Bronchial epithelial cell (primary cell): ENCODE measurements around the gene WDR4. TPM values are rescaled to one million over a fixed set of nuclear protein-coding genes. Genes with fewer than 3 reads are reported as not detected.
A peak's percentile ranks its signal among the peaks of the same experiment; 100 is the strongest.

Experiments used
- DNase-seq: peaks from one replicate; pipeline ENCODE4 v3.0.0-alpha.2; 2010; ENCODE audit warnings: low read depth
- FAIRE-seq: peaks from 2 replicates; lab custom pipeline; 2011; peaks lifted over from hg19 to GRCh38; lab: Jason Lieb, UNC
- H3K27me3 ChIP-seq: 2 replicates; pipeline ENCODE4 v1.5.1; 2011; ENCODE audit warnings: low read length; ENCODE audit not compliant: control insufficient read depth, insufficient read depth
- H3K36me3 ChIP-seq: 2 replicates; pipeline ENCODE4 v1.5.1; 2011; ENCODE audit warnings: low read length; ENCODE audit not compliant: control insufficient read depth, insufficient read depth
- H3K4me3 ChIP-seq: 2 replicates; pipeline ENCODE4 v1.5.1; 2011; ENCODE audit warnings: mild to moderate bottlenecking, low read depth, low read length, control low read depth
- CTCF ChIP-seq: IDR thresholded peaks from 2 replicates; pipeline ENCODE4 v1.5.1; 2011; ENCODE audit warnings: mild to moderate bottlenecking, moderate library complexity, low read length, control low read depth, inconsistent platforms; ENCODE audit not compliant: insufficient read depth, severe bottlenecking
- total RNA-seq: library from RNA; depleted of rRNA; stranded (reverse); fragments of >200 nt; gene quantifications from 2 replicates; pipeline ENCODE4 v1.2.1, GENCODE V29; 2014

WDR4 gene
- total RNA-seq, 1 donor from 2014 or later = 28.4 TPM

- H3K4me3 ChIP-seq = no peak overlapping the region
- H3K27me3 ChIP-seq = no peaks in the 10 kb centered on the region
- TF ChIP-seq CTCF = no peak
- DNase-seq (no peak), FAIRE-seq (no peak)
- peaks cover 18% of the 10 kb centered on the region for H3K36me3 ChIP-seq
Measured at GRCh38 chr21:42905195-42905594, 25.9 kb upstream of the WDR4 start.

GRCh38 chr21:42903817-42904216, 24.5 kb upstream of the WDR4 start:
- Histone ChIP-seq H3K27me3 (no peaks in the 10 kb centered on the region), H3K36me3 (peaks cover 19% of the 10 kb centered on the region)
- no peak for FAIRE-seq

GRCh38 chr21:42900446-42900845, 21.1 kb upstream of the WDR4 start:
- FAIRE-seq = no peak

More at GRCh38 chr21:42903817-42904216, 24.5 kb upstream of the WDR4 start:
- DNase-seq = no peak
- TF ChIP-seq CTCF = no peak
- H3K4me3 ChIP-seq = no peak overlapping the region

DNA sequence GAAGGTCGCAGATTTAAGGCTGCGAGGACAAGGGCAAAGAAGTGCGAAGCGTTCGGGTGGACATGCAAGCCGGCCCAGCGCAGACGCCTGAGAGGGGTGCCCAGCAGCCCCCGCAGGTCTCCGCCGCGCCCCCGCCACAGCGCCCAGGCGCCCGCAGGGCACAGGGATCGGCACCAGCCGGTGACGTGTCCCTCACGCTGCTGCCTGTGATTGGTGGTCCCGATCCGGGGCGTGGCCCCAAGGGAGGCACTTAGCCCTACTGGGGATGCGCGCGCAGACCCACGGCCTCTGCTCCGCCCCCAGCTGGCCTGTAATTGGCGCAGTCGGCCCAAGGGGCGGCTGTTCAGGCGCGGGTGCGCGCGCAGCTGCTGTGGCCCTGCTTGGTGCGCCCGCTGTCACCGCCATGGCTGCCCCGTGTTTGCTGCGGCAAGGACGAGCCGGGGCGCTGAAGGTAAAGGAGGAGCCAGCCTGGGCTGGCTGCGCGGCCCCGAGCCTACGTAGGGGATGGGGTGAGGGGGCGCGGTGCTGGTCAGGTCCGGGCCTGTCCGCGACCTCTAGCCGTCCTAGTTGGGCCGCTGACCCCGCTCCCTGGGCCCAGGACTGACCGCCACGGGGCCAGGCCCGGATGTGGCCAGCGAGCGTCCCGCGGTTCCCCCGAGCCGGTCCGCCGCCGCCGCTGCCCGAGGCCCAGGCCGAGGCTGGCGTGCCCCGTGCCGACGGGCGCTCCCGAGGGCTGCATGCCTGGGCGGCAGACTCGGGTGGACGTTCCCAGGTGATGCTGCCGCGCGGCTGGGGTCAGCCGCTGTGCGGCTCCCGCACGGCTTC, 13.8 kb upstream of the WDR4 start, which contains the start of gene NDUFV3:
NDUFV3 (plus strand) TSS at position 379 of the 825 bp plus-strand sequence; CDS start at position 404, 25 bp downstream.
- FAIRE-seq = no peak
- H3K4me3 ChIP-seq = peak within 1 kb of the TSS; percentile 77
- DNase-seq = peak; percentile 91
- no peak for TF ChIP-seq CTCF
- peaks cover 6% of the 10 kb centered on the region for H3K36me3 ChIP-seq
- no peaks in the 10 kb centered on the region for H3K27me3 ChIP-seq

More at GRCh38 chr21:42900446-42900845, 21.1 kb upstream of the WDR4 start:
- no peak for TF ChIP-seq CTCF
- H3K36me3 ChIP-seq = peaks cover 15% of the 10 kb centered on the region
- no peak for DNase-seq
- H3K4me3 ChIP-seq = no peak overlapping the region
- no peaks in the 10 kb centered on the region for H3K27me3 ChIP-seq

DNA sequence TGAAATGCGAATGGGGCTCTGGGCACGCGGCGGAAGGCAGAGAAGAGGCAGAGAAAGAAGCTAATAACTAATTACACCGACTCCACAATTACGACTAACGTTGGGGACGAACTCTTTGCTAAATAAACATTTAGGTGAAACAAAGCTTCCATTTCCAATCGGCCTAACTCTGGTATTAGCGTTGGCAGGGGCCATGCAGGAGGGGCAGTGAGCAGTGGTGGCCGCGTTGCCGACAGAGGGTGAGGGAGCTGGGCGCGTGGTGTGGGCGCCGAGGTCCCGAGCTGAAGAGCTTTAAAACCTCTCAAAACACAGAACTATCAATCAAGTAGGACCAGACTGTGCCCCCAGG, 13.2 kb upstream of the WDR4 start:
- Histone ChIP-seq H3K27me3 (no peaks in the 10 kb centered on the region), H3K4me3 (peak overlapping the region; percentile 77), H3K36me3 (peaks cover 4% of the 10 kb centered on the region)
- DNase-seq (no peak), FAIRE-seq (no peak)
- TF ChIP-seq CTCF = no peak
